CD8-positive, alpha-beta memory T cell (primary cell): Measurements from ENCODE around the gene TNFRSF14. TPM values are rescaled to one million over a fixed set of nuclear protein-coding genes. Genes with fewer than 3 reads are reported as not detected.

Experiments used
- CTCF ChIA-PET: fragments of 350-600 bp; sonication (Branson Sonifier 250); formaldehyde crosslinking; loops from one replicate; lab custom pipeline; 2021; ENCODE audit warnings: antibody characterized with exemption; lab: Charles Lee
- POLR2A ChIA-PET: fragments of 350-600 bp; sonication (Branson Sonifier 250); formaldehyde crosslinking; loops from one replicate; lab custom pipeline; 2021; ENCODE audit warnings: antibody characterized with exemption; lab: Charles Lee
- DNase-seq, 5 donors: peaks; one replicate each; pipeline versions ENCODE4 v3.0.0 to v3.0.0-alpha.2; 2020 to 2022; ENCODE audit warnings: mixed read lengths in 1 of 5
- H3K27ac ChIP-seq: one replicate; pipeline ENCODE4 v1.7.0; 2013; ENCODE audit warnings: low read depth, mild to moderate bottlenecking, low read length, moderate library complexity
- H3K27me3 ChIP-seq: 2 replicates; pipeline ENCODE4 v1.7.0; 2013; ENCODE audit warnings: low read length, mild to moderate bottlenecking; ENCODE audit not compliant: insufficient read depth, poor library complexity, severe bottlenecking
- H3K36me3 ChIP-seq: 2 replicates; pipeline ENCODE4 v1.7.0; 2013; ENCODE audit warnings: mild to moderate bottlenecking, low read length, moderate library complexity; ENCODE audit not compliant: insufficient read depth
- H3K4me1 ChIP-seq: 2 replicates; pipeline ENCODE4 v1.7.0; 2013; ENCODE audit warnings: mild to moderate bottlenecking, low read length, moderate library complexity; ENCODE audit not compliant: insufficient read depth
- H3K4me3 ChIP-seq: 2 replicates; pipeline ENCODE4 v1.7.0; 2013; ENCODE audit warnings: mild to moderate bottlenecking, low read length
- H3K9me3 ChIP-seq: 2 replicates; pipeline ENCODE4 v1.7.0; 2013; ENCODE audit warnings: mild to moderate bottlenecking, low read length
- H3K27ac Mint-ChIP-seq, 8 donors: one replicate each; pipeline ENCODE4 v1.8.0; 2020 to 2021; ENCODE audit warnings: mixed read lengths in 8 of 8, mild to moderate bottlenecking in 6 of 8, inconsistent platforms in 3 of 8, moderate library complexity in 3 of 8
- H3K27me3 Mint-ChIP-seq, 2 donors: one replicate each; pipeline ENCODE4 v1.8.0; 2020 to 2021; ENCODE audit warnings: mixed read lengths in 2 of 2, mild to moderate bottlenecking in 1 of 2, moderate library complexity in 1 of 2
- H3K36me3 Mint-ChIP-seq, 3 donors: one replicate each; pipeline ENCODE4 v1.8.0; 2020 to 2021; ENCODE audit warnings: mixed read lengths in 3 of 3, inconsistent platforms in 1 of 3, mild to moderate bottlenecking in 1 of 3
- H3K4me1 Mint-ChIP-seq, 3 donors: one replicate each; pipeline ENCODE4 v1.8.0; 2020 to 2021; ENCODE audit warnings: mixed read lengths in 3 of 3, inconsistent platforms in 1 of 3, mild to moderate bottlenecking in 1 of 3
- H3K4me3 Mint-ChIP-seq, 7 donors: one replicate each; pipeline ENCODE4 v1.8.0; 2020 to 2021; ENCODE audit warnings: mixed read lengths in 7 of 7, mild to moderate bottlenecking in 6 of 7, moderate library complexity in 4 of 7, inconsistent platforms in 2 of 7
- H3K9me3 Mint-ChIP-seq, 5 donors: one replicate each; pipeline ENCODE4 v1.8.0; 2020 to 2022; ENCODE audit warnings: mixed read lengths in 5 of 5, mild to moderate bottlenecking in 3 of 5, moderate library complexity in 2 of 5, inconsistent platforms in 1 of 5
- polyA plus RNA-seq: library from polyadenylated mRNA; unstranded; fragments of 300-500 nt; fragmentation: Illumina TruSeq; gene quantifications from one replicate; pipeline ENCODE4 v1.2.3, GENCODE V29; 2021
- total RNA-seq, 2 experiments: library from RNA; stranded (reverse); gene quantifications; one replicate each; pipeline ENCODE4 v1.2.3, GENCODE V29; 2021

TNFRSF14 gene
- total and polyA plus RNA-seq, 3 experiments from 2014 or later, result 51.6 to 168 (median 164) TPM

DNA sequence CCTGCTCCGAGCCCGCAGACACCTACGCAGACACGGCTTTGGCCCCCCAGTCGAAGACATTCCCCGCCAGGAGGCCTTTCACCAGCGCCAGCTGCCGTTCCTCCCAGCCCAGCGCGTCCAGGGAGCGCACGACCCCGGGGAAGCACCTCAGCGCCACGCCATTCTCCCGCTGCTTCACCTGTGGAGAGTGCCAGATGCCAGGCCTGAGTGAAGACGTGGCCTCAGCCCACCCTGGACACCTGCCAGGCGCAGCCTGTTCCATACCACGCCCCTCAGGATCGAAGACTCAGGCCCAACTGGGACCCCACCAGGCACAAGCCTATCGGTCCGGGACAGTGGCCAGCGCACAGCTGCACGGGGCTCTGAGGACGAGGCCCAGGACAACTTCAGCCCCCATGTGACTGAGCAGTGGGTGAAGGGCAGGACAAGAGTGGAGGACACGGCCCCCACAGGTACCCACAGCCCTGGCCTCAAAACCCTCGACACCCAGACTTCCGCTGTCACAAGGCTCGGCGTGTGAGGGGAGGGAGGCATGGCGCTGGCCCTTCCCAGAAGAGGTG is 43.2 kb upstream of the TNFRSF14 start:
- no peak overlapping the region for H3K4me3 ChIP-seq
- H3K9me3 ChIP-seq, result no peaks in the 10 kb centered on the region
- Mint-ChIP-seq H3K9me3 (no peaks in the 10 kb centered on the region), H3K36me3 (peaks cover 0 to 85% (median 2%) of the 10 kb centered on the region in 3 donors), H3K4me3 (no peak overlapping the region), H3K27me3 (no peaks in the 10 kb centered on the region), H3K4me1 (no peaks in the 10 kb centered on the region), H3K27ac (no peak overlapping the region)
- H3K27me3 ChIP-seq, result no peaks in the 10 kb centered on the region
- H3K27ac ChIP-seq, result no peak overlapping the region
- CTCF ChIA-PET, result no interaction called here
- H3K4me1 ChIP-seq, result no peaks in the 10 kb centered on the region
- peaks cover 61% of the 10 kb centered on the region for H3K36me3 ChIP-seq
- POLR2A ChIA-PET, result no interaction called here
- DNase-seq, result no peak

DNA sequence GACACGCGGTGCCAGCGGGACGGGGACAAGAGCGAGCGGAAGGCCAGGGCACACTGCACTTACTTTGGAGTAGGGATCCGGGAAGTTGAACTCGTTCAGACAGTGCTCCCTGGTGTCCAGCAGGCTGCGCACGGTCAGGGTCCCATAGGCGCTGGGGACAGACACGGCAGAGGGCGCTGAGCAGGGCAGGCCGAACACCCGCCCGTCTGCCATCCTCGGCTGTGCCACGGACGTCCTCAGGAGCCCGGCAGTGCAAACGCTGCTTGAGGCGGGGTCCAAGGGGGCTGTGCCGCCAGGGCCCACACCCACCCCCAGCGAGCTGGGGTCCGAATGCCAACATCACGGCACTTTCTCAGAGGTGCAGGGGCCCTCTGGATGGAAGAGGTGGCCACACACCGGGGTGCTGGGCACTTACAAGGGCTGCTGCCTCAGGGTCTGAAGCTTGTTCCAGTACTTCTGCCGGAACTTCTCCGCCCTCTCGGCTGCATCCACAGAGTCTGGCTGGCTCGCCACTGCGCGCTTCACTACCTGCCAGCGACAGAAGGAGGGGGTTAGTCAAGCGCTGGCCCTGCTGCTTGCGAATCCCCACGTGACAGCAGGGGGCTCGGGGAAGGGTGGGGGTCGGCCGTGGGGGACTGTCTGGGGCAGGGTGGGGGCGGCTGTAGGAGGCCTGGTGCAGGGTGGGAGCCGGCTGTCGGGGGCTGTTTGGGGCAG is 42.1 kb upstream of the TNFRSF14 start:
- no peak overlapping the region for H3K27ac Mint-ChIP-seq
- Histone ChIP-seq H3K9me3 (no peaks in the 10 kb centered on the region), H3K27me3 (no peaks in the 10 kb centered on the region), H3K4me1 (no peaks in the 10 kb centered on the region), H3K4me3 (no peak overlapping the region), H3K27ac (no peak overlapping the region), H3K36me3 (peaks cover 72% of the 10 kb centered on the region)
- no peak overlapping the region for H3K4me3 Mint-ChIP-seq
- H3K27me3 Mint-ChIP-seq, result no peaks in the 10 kb centered on the region
- H3K36me3 Mint-ChIP-seq, result peaks cover 0 to 85% (median 2%) of the 10 kb centered on the region in 3 donors
- ChIA-PET CTCF (no interaction called here), POLR2A (interaction anchor here (1.3 kb wide), 1 partner anchor 8 kb away, joined by 3 read pairs; no protein-coding TSS in a partner anchor)
- H3K9me3 Mint-ChIP-seq, result no peaks in the 10 kb centered on the region
- no peak for DNase-seq
- H3K4me1 Mint-ChIP-seq, result no peaks in the 10 kb centered on the region

DNA sequence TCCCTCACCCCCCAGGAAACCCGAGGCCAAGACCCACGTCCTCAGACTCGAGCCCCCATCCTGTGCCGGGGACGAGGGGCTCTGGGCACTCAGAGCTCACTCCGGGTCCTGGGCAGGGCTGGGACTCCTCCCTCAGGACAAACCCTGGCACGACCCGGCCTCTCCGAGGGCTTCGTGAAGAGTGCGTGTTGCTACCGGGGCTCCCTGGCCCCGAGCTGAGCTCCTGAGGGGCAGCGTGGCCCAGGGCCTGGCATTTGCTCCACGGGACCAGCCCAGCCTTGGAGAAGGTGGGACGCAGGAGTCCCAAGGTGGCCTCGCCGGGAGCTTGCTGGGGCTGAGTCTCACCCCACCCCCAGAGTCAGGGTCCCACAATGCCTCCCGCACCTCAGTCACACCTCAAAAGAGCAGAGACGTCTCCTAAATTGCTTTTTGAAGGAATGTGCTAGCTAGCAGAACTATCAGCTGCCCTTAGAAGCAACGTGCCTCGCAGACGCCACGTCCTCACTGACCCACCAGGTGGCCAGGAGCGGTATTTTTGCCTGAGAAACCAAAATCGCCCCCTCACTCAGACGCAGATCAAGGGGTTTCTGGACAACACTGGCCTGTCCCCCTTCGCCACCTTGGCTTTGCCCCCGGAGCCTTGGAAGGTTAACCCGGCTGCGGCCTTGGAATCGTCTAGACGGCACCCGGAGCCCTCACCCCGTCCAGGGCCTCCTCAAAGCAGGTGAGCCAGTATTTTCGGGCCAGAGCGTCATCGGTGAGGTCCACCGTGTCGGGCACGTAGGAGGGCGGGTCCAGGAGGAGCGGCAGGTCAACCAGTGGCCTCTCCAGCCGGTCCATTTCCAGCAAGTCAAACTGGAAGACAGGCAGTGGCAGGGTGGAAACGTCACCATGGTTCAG is 41.1 kb upstream of the TNFRSF14 start:
- H3K9me3 ChIP-seq, result no peaks in the 10 kb centered on the region
- no peak overlapping the region for H3K4me3 Mint-ChIP-seq
- peaks cover 76% of the 10 kb centered on the region for H3K36me3 ChIP-seq
- H3K4me3 ChIP-seq, result no peak overlapping the region
- H3K9me3 Mint-ChIP-seq, result no peaks in the 10 kb centered on the region
- no peaks in the 10 kb centered on the region for H3K27me3 ChIP-seq
- no peak overlapping the region for H3K27ac ChIP-seq
- CTCF ChIA-PET, result no interaction called here
- no peaks in the 10 kb centered on the region for H3K27me3 Mint-ChIP-seq
- peak overlapping the region in 1 of 8 donors; percentile 54 for H3K27ac Mint-ChIP-seq
- peaks cover 0 to 78% (median 2%) of the 10 kb centered on the region in 3 donors for H3K36me3 Mint-ChIP-seq
- POLR2A ChIA-PET, result interaction anchor here (1.3 kb wide), 1 partner anchor 9 kb away, joined by 3 read pairs; no protein-coding TSS in a partner anchor
- no peak for DNase-seq
- H3K4me1 Mint-ChIP-seq, result no peaks in the 10 kb centered on the region
- H3K4me1 ChIP-seq, result no peaks in the 10 kb centered on the region

DNA sequence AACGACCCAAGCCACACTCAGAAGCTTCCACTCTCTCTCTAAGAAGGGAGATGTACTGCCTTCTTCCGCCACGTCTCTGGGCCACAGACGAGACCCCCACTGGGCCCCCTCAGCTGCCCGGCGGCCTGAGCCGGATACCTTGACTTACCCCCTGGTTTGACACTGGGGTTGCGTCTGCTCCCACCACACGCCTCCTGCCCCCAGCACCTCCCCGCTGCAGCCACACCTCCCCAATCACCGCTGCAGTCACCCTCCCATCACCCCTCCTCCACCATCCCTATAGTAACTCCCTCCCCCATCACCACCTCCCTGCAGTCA is 40.4 kb upstream of the TNFRSF14 start:
- H3K9me3 ChIP-seq, result no peaks in the 10 kb centered on the region
- H3K27ac ChIP-seq, result no peak overlapping the region
- Mint-ChIP-seq H3K9me3 (no peaks in the 10 kb centered on the region), H3K4me1 (peaks cover 0 to 2% (median under 1%) of the 10 kb centered on the region in 3 donors), H3K27me3 (no peaks in the 10 kb centered on the region), H3K36me3 (peaks cover 0 to 75% (median 2%) of the 10 kb centered on the region in 3 donors), H3K27ac (no peak overlapping the region), H3K4me3 (no peak overlapping the region)
- H3K4me1 ChIP-seq, result no peaks in the 10 kb centered on the region
- H3K4me3 ChIP-seq, result no peak overlapping the region
- POLR2A ChIA-PET, result no interaction called here
- no peaks in the 10 kb centered on the region for H3K27me3 ChIP-seq
- DNase-seq, result no peak
- peaks cover 80% of the 10 kb centered on the region for H3K36me3 ChIP-seq
- CTCF ChIA-PET, result no interaction called here

DNA sequence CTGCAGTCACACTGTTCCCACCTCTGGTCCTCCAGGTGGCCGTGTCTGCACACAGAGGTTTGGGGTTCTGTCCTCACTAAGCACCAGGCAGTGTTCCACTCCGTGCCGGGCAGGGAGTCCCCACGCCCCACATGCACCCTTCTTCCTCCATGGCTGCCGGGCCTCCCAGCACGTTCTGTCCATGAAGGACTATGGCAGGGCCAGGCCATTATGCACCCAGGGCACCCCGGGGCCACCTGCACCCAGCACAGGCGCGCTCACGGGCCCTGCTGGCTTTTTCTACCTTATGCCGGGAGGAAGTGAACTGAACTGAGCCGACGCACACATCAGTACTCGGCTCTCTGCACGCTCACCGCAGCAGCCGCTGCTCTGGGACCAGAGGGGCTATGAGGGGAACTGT is 40.0 kb upstream of the TNFRSF14 start:
- H3K36me3 ChIP-seq, result peaks cover 82% of the 10 kb centered on the region
- ChIA-PET CTCF (no interaction called here), POLR2A (no interaction called here)
- no peak overlapping the region for H3K4me3 Mint-ChIP-seq
- H3K27ac Mint-ChIP-seq, result no peak overlapping the region
- H3K4me1 ChIP-seq, result no peaks in the 10 kb centered on the region
- peaks cover 0 to 76% (median 4%) of the 10 kb centered on the region in 3 donors for H3K36me3 Mint-ChIP-seq
- no peaks in the 10 kb centered on the region for H3K27me3 Mint-ChIP-seq
- DNase-seq, result no peak
- H3K9me3 ChIP-seq, result no peaks in the 10 kb centered on the region
- H3K27me3 ChIP-seq, result no peaks in the 10 kb centered on the region
- peaks cover 0 to 4% (median 2%) of the 10 kb centered on the region in 3 donors for H3K4me1 Mint-ChIP-seq
- H3K9me3 Mint-ChIP-seq, result no peaks in the 10 kb centered on the region
- H3K27ac ChIP-seq, result no peak overlapping the region
- no peak overlapping the region for H3K4me3 ChIP-seq

DNA sequence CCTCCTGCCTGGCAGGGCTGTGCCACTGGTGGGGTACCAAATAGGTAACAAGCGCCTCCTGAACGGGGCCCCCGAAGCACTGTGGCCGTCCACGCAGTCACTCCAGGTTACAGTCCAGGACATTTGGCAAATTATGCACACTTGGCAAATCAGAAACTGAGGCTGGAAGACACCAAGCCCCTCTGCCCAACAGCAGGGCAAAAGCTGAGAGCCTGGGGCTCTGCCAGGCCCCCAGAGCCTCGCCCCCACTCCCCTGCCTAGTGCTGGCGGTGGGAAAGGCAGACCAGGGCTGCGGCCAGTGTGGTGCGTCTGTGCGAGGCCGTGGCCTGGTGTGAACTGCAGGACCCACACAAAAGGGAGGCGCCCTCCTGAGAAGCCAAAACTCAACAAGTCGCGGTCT is 39.2 kb upstream of the TNFRSF14 start:
- Mint-ChIP-seq H3K4me3 (no peak overlapping the region), H3K9me3 (no peaks in the 10 kb centered on the region), H3K36me3 (peaks cover 0 to 76% (median 4%) of the 10 kb centered on the region in 3 donors), H3K27me3 (no peaks in the 10 kb centered on the region), H3K4me1 (peaks cover 0 to 11% (median 2%) of the 10 kb centered on the region in 3 donors), H3K27ac (no peak overlapping the region)
- Histone ChIP-seq H3K9me3 (no peaks in the 10 kb centered on the region), H3K4me1 (no peaks in the 10 kb centered on the region), H3K4me3 (no peak overlapping the region), H3K36me3 (peaks cover 80% of the 10 kb centered on the region), H3K27me3 (no peaks in the 10 kb centered on the region), H3K27ac (no peak overlapping the region)
- no peak for DNase-seq
- ChIA-PET POLR2A (interaction anchor here (1.6 kb wide), 1 partner anchor 14 kb away, joined by 3 read pairs; no protein-coding TSS in a partner anchor), CTCF (no interaction called here)

DNA sequence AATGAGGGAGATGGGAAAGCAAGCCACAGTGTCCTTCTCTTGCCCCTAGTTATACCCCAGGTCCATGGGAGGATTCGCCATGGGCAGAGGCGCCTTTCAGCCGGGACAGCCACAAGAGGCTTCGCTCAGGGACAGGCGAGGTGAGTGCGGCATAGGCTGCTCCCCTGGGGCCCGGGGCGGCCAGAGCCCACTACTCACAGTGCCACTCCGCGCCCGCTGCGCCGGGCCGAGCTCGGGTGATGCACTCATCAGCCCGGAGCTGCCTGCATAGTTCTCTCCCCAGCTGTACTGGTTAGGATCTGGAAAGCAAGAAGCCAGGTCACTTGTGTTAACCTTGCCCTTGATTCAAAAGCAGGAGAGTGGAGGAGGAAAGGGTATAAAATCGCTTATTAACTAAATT is 38.2 kb upstream of the TNFRSF14 start:
- DNase-seq, result no peak
- H3K27me3 ChIP-seq, result no peaks in the 10 kb centered on the region
- H3K9me3 ChIP-seq, result no peaks in the 10 kb centered on the region
- ChIA-PET CTCF (interaction anchor here (1.0 to 1.6 kb wide), 3 partner anchors 23 to 102 kb away, joined by 3 to 4 read pairs (median 3); no protein-coding TSS in a partner anchor), POLR2A (interaction anchor here (1.6 kb wide), 1 partner anchor 15 kb away, joined by 3 read pairs; no protein-coding TSS in a partner anchor)
- H3K27ac ChIP-seq, result no peak overlapping the region
- no peak overlapping the region for H3K4me3 Mint-ChIP-seq
- H3K9me3 Mint-ChIP-seq, result no peaks in the 10 kb centered on the region
- H3K27ac Mint-ChIP-seq, result no peak overlapping the region
- H3K4me1 ChIP-seq, result peaks cover 5% of the 10 kb centered on the region
- peaks cover 77% of the 10 kb centered on the region for H3K36me3 ChIP-seq
- no peak overlapping the region for H3K4me3 ChIP-seq
- H3K27me3 Mint-ChIP-seq, result no peaks in the 10 kb centered on the region
- H3K4me1 Mint-ChIP-seq, result peaks cover 9 to 21% (median 10%) of the 10 kb centered on the region in 3 donors
- H3K36me3 Mint-ChIP-seq, result peaks cover 0 to 73% (median 4%) of the 10 kb centered on the region in 3 donors
